HG02610 (cell line): ENCODE measurements around the gene SCIN.
"Not testable (repeated sequence)": the region's sequence is repeated elsewhere in the genome, so short reads cannot be mapped to it uniquely, and the experiment has no call there.

ENCODE experiments used
- ATAC-seq: cut with Tn5 transposase; IDR thresholded peaks from one replicate; pipeline ENCODE4 v1.9.1; 2021; ENCODE audit warnings: mild to moderate bottlenecking, moderate library complexity; ENCODE audit not compliant: unreplicated experiment

The SCIN gene

DNA sequence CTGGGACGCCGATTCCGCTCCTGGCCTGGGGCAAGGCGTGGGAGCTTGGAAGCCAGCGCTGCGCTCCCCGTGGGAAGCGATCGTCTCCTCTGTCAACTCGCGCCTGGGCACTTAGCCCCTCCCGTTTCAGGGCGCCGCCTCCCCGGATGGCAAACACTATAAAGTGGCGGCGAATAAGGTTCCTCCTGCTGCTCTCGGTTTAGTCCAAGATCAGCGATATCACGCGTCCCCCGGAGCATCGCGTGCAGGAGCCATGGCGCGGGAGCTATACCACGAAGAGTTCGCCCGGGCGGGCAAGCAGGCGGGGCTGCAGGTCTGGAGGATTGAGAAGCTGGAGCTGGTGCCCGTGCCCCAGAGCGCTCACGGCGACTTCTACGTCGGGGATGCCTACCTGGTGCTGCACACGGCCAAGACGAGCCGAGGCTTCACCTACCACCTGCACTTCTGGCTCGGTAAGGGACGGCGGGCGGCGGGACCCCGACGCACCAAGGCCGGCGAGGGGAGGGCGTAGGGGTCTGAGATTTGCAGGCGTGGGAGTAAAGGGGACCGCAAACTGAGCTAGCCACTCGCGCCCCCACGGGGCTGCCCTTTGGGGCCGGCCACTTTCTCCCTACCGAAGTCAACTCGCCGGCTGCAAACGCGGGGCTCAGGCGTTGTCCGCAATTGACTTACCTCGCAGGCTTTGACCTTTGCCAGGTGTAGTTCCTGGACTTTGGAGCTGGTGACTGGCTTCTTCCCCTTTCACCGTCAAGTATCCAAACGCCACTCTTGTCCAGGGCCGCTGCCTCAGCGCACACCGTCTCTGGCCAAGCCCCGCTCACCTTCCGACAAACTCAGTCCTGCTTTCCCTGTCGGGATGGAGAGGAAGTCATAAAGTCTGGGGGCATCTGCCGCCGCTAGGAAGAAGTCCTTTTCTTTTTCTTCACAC is at the start of gene SCIN:
Gene SCIN (plus strand): TSS at position 187 of the 928 bp plus-strand sequence. CDS start 67 bp downstream, at position 254.
- ATAC-seq = peak; percentile 37

DNA sequence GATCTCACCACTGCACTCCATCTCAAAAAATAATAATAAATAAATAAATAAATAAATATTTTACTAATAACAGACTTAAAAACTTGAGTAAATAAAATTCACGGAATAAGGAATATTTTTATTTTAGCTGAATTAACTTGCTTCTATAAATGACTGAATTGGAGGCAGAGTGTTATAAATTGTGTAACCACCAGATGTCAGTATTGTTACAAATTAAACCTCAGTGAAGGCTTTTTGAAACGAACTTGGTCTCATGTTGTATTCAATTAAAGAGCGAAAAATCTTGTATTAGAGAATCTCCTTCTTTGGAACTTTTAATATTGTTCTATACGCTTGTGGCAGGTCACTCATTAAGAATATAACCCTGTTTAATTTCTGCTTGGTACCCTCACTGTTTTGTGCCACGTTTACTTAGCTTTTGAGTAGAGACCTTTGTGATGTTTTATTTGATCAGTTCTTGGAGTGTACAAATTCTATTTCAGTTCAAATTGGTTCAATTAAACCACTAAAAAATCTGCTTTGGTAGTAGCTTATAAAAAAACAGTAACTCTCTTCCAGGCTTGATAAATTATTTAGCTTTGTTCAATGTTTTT is 45.6 kb upstream of the SCIN start:
- ATAC-seq = peak; percentile 66

GRCh38 chr7:12526693-12527092 is 43.8 kb upstream of the SCIN start:
- ATAC-seq = not testable (repeated sequence)

- ATAC-seq = not testable (repeated sequence)
These were observed 42.9 kb upstream of the SCIN start for GRCh38 chr7:12527670-12528069.

GRCh38 chr7:12529971-12530710 is 40.4 kb upstream of the SCIN start:
- no peak for ATAC-seq

DNA sequence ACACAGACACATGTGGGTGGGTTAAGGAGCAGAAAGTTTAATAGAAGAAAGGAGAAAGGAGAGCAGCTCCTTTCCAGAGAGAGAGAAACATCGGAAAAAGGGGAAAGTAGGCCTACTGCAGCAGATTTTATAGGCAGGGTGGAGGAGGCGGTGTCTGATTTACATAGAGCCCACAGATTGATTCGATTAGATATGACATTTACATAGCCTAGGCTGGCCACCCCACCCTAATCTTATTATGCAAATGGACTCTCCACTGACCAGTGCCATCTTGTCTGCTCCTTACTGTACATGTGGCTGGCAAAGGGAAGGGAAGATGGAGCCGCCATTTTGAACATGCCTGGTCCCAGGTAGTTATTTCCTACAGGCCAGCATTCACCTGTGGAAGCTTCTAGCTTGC is 38.7 kb upstream of the SCIN start:
- no peak for ATAC-seq

GRCh38 chr7:12534046-12534445 is 36.5 kb upstream of the SCIN start:
- no peak for ATAC-seq

DNA sequence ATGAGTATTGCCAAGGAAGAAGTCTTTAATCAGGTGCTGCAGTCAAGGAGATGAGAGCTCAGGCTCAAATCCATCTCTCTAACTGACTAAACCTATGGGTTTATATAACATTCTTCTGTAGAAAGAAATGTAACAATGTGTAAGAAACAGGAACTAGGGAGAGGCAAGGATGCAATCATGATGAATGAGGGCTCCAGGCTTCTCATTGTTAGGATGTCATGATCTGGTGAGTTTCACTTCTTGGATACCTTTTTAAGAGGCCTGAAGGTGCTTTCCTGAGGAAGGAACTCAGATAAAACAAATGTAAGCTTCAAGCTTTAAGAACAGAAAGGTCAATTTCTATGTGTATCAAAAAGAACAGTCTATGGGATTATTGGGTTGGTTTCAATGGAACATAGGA is 30.8 kb upstream of the SCIN start:
- no peak for ATAC-seq

DNA sequence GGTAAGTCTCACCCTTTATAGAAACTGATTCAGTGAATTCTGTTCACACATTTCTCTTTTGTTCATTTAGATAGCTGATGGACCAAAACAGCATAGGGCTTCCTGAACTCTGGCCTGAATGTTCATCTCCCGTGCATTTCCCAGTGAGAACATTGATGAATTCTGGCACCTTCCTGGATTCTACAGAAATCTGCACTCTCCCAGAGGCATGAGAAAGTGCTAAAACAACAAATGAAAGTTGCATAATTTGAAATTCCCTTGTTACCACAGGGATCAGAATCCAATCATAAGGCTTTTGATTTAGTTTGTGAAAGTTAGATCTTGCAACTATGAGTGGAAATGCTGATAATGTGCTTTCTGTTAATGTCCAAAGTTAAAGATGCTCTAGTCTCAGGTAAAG is 29.7 kb upstream of the SCIN start:
- ATAC-seq = no peak

GRCh38 chr7:12543586-12543985 is 26.9 kb upstream of the SCIN start:
- ATAC-seq = no peak

DNA sequence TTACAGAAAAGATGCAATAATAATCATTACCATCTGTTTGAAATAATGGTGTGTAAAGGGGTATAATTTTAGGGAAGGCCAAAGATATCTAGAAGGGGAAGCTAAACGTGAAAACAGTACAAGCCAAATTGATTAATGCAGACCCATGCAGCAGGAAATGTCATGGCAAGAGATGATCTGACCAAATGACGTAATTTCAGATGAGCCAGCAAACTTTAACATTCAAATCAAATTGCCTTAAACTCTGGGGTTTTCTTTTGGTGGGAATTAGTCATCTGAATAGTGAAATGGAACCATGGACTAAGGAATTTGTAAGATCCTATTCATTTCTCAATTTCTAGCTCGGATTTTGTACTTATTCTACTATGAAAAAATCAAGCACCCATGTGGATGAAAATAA is 21.4 kb upstream of the SCIN start:
- ATAC-seq = no peak

- no peak for ATAC-seq
These were observed 19.6 kb upstream of the SCIN start for GRCh38 chr7:12550956-12551355.

GRCh38 chr7:12552876-12553275 is 17.6 kb upstream of the SCIN start:
- no peak for ATAC-seq

- no peak for ATAC-seq
These were observed 17.1 kb upstream of the SCIN start for GRCh38 chr7:12553416-12553815.

GRCh38 chr7:12554351-12554750 is 16.2 kb upstream of the SCIN start:
- ATAC-seq = no peak

GRCh38 chr7:12554872-12555271 is 15.6 kb upstream of the SCIN start:
- ATAC-seq = no peak

DNA sequence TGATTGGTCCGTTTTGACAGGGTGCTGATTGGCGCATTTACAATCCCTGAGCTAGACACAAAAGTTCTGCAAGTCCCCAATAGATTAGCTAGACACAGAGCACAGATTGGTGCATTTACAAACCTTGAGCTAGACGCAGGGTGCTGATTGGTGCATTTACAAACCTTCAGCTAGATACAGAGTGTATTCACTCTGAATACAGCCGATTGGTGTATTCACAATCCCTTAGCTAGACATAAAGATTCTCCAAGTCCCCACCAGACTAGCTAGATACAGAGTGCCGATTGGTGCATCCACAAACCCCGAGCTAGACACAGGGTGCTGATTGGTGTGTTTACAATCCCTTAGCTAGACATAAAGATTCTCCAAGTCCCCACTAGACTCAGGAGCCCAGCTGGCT is 14.8 kb upstream of the SCIN start:
- peak; percentile 37 for ATAC-seq

- peak; percentile 74 for ATAC-seq
These were observed 14.3 kb upstream of the SCIN start for GRCh38 chr7:12556139-12556792.

DNA sequence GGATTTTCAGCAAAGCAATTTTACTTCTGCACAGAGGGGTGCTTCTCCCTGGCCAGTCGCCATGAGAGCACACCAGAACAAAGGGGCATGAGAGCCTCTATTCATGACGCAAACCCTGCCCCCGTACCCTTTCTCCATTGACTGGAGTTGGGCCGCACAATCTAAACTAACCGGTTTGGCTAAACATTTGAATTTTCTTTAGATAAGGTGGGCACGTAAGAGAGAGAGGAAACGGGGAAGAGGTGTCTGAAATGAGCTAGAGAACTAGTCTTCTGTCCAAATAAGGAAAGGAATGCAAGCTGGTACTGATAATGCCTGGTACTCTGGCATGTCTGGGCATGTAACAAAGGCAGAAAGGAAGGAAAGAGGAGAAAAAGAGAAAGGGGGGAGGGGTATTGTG is 13.2 kb upstream of the SCIN start:
- ATAC-seq = no peak

DNA sequence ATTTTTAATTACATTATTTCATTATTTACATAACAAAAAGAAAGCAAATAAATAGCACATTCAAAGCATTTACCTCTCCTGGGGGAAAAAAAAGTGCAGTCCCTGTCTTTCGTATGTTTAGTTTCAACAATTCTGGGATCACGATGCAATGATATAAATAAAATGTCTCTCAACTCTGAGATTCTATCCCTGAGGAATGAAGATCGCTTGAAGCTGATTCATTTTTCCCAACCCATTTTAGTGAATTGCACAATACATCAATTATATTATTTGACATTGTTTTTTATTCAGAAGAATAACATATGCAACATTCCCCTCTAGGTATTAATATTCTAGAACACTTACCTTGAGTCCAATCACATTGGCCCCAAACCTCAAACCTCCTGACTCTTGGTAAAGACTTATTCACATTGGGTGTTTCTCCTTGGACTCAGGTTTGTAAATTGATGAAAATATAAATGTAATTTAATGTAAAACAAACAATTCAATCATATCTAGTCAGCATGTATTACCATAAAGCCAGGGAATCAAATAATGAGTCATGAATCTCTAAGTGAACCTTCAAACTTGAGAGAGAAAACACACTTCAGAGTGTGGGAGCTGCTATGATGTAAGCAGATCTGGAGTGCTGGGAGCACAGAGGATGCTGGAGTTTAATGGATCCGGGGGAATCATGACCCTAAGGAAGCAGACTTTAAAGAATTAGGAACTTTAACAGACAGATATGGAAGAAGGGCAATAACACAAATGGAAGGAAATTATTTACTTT is 5.3 kb upstream of the SCIN start:
- ATAC-seq = no peak
